Measurements from ENCODE around the gene HDLBP. TPM values are rescaled to one million over a fixed set of nuclear protein-coding genes. Genes with fewer than 3 reads are reported as not detected.

The HDLBP gene
- total and polyA plus RNA-seq, 3 donors from 2014 or later = 600 to 790 (median 648) TPM

DNA sequence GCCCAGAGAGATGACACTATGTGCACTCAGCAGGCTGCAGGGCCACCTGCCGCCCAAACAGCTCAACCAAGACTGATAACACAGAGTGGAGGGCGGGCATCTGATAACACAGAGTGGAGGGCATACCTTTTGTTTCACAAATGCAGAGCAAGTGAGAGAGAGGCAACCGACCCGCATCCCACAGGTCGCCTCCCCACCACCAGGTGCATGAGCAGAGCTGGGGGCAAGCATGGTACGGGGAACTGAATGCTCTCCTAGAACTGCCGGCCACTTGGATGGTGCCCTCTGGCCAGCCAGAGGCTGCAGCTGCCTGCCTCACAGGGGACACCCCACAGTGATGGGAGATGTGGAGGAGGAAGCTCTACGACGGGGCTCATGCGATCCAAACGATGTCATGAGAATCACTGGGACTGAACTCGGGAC lies 77.5 kb downstream of the HDLBP start:
- 86 to 90% methylated on average over 10 to 12 of the region's 12 CpGs for WGBS, 2 donors
- H3K9me3 ChIP-seq = no peaks in the 10 kb centered on the region
- H3K4me1 ChIP-seq = peaks cover 3% of the 10 kb centered on the region
- intact Hi-C loops (cut with DNase I; ENCODE audit: low total_unique reads) = no loop called here
- H3K36me3 ChIP-seq (ENCODE audit: low read depth, missing control alignments) = no peaks in the 10 kb centered on the region
- H3K4me3 ChIP-seq = no peak overlapping the region
- DNase-seq = no peak
- no peak for TF ChIP-seq POLR2A (IDR thresholded peaks at IDR 0.05)
- TF ChIP-seq, protein P1, sequence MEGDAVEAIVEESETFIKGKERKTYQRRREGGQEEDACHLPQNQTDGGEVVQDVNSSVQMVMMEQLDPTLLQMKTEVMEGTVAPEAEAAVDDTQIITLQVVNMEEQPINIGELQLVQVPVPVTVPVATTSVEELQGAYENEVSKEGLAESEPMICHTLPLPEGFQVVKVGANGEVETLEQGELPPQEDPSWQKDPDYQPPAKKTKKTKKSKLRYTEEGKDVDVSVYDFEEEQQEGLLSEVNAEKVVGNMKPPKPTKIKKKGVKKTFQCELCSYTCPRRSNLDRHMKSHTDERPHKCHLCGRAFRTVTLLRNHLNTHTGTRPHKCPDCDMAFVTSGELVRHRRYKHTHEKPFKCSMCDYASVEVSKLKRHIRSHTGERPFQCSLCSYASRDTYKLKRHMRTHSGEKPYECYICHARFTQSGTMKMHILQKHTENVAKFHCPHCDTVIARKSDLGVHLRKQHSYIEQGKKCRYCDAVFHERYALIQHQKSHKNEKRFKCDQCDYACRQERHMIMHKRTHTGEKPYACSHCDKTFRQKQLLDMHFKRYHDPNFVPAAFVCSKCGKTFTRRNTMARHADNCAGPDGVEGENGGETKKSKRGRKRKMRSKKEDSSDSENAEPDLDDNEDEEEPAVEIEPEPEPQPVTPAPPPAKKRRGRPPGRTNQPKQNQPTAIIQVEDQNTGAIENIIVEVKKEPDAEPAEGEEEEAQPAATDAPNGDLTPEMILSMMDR (IDR thresholded peaks at IDR 0.05) = no peak
- no peaks in the 10 kb centered on the region for H3K27me3 ChIP-seq
- no peak overlapping the region for H3K27ac ChIP-seq

DNA sequence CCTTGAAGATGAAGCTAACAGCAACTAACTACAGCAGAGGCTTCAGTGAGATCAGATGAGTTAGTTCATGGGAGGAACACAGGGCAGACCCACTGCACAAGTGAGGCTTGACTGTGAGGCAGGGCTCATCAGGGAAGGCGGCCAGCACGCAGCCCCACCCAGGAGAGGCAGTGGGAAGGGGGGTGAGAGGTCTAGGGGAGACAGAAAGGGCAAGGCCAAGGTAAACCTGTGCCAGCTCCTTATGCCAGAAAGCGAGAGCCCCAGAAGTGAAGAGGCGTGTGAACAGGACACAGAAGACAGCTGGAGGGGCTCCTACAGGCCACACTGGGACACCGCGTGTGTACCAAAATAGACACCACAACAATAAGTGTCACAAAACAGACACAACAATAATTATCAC lies 78.4 kb downstream of the HDLBP start:
- WGBS, 2 donors = 66 to 88% methylated on average over 6 of the region's 6 CpGs
- no peak overlapping the region for H3K27ac ChIP-seq
- intact Hi-C loops (cut with DNase I; ENCODE audit: low total_unique reads) = no loop called here
- H3K9me3 ChIP-seq = no peaks in the 10 kb centered on the region
- H3K27me3 ChIP-seq = no peaks in the 10 kb centered on the region
- no peaks in the 10 kb centered on the region for H3K4me1 ChIP-seq
- no peak for TF ChIP-seq POLR2A (IDR thresholded peaks at IDR 0.05)
- TF ChIP-seq, protein P1 (IDR thresholded peaks at IDR 0.05) = no peak
- no peak for DNase-seq
- no peaks in the 10 kb centered on the region for H3K36me3 ChIP-seq (ENCODE audit: low read depth, missing control alignments)
- H3K4me3 ChIP-seq = no peak overlapping the region

DNA sequence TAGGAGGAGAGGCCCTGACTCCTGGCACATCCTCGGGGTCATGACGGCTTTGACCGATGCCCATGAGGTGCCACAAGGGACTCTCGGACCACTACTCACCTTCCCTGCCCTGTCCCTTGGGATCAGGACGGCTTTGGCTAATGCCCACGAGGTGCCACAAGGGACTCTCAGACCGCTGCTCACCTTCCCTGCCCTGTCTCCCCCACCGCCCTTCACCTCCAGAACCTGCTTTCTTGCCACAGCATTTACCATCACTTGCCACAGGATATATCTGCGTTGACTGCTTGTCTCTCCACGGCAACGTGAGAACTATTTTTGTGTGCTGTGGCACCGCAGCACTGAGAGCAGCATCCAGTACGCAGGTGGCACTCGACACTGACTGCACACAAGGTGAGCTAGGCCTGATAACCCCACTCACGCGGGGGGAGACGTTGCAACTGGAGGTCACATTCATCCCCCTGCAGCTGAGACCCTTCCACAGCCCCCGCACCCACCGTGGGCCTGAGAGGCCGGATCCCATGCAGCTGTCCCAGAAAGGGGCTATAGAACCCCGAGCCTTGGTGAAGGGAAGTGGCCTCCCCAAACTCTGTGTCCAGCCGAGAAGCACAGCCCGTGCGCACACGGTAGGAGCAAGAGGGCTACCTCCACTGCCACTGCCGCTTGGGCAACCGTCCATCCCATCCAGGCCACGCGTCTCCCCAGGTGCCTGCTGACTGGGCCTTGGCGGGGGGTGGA lies 79.4 kb downstream of the HDLBP start:
- H3K36me3 ChIP-seq (ENCODE audit: low read depth, missing control alignments) = no peaks in the 10 kb centered on the region
- no peaks in the 10 kb centered on the region for H3K9me3 ChIP-seq
- no peak for TF ChIP-seq POLR2A (IDR thresholded peaks at IDR 0.05)
- TF ChIP-seq, protein P1 (IDR thresholded peaks at IDR 0.05) = no peak
- no peaks in the 10 kb centered on the region for H3K4me1 ChIP-seq
- intact Hi-C loops (cut with DNase I; ENCODE audit: low total_unique reads) = no loop called here
- 88 to 90% methylated on average over 13 to 30 of the region's 30 CpGs for WGBS, 2 donors
- no peak overlapping the region for H3K4me3 ChIP-seq
- DNase-seq = no peak
- no peak overlapping the region for H3K27ac ChIP-seq
- no peaks in the 10 kb centered on the region for H3K27me3 ChIP-seq

DNA sequence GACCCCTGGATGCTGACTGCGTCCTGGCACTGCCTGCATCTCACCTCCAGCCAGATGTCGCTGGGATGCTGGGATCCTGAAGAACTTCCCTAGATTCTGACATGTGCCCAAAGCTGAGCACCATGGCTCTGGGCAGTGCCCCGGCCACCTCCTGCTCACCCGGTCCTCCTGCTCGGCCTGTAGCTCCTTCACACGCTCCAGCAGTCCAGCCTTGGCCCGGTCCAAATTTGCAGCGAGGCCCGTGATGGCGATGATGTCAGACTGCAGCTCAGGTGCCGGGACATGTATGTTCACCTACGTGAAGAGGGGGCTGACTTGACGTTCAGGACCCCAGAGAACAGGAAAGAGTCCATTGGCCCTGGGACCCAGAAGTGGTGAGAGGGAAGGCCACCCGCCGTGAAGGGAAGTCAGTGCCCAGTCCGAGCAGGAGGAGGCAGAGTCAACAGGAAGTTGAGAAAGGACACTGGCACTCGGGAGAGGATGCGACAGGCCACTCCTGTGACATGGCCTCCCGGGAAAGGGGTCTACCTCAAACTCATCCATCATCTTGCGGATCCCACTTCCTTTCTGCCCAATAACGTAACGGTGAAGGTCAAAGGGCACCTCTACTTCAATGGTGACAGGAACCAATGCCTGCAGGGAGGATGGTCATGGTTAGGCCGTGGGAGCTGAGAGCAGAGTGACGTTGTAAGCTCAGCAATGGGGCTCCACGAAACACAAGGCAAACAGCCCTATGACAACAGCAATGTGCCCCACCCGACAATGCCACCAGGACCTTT lies 80.3 kb downstream of the HDLBP start:
- no peak for DNase-seq
- Histone ChIP-seq H3K27ac (no peak overlapping the region), H3K36me3 (ENCODE audit: low read depth, missing control alignments) (no peaks in the 10 kb centered on the region), H3K27me3 (no peaks in the 10 kb centered on the region), H3K4me1 (no peaks in the 10 kb centered on the region), H3K4me3 (no peak overlapping the region), H3K9me3 (no peaks in the 10 kb centered on the region)
- intact Hi-C loops (cut with DNase I; ENCODE audit: low total_unique reads) = no loop called here
- TF ChIP-seq, protein P1 (IDR thresholded peaks at IDR 0.05) = no peak
- TF ChIP-seq POLR2A (IDR thresholded peaks at IDR 0.05) = no peak
- WGBS, 2 donors = 89 to 90% methylated on average over 19 to 26 of the region's 26 CpGs

Data from testis (tissue), 3 donors.